Motor neuron (in vitro differentiated cells): ENCODE data around the gene MAN2B2. TPM values are rescaled to one million over a fixed set of nuclear protein-coding genes. Genes with fewer than 3 reads are reported as not detected.
A peak's percentile ranks its signal among the peaks of the same experiment; 100 is the strongest.
"Not testable (repeated sequence)": the region's sequence is repeated elsewhere in the genome, so short reads cannot be mapped to it uniquely, and the experiment has no call there.

ENCODE experiments used
- ATAC-seq, 8 experiments: fragments of 200-7000 bp; cut with Tn5 transposase; replicated peaks in 6 of 8; 2 replicates each; pipeline ENCODE4 v1.8.0; 2021; ENCODE audit warnings: mild to moderate bottlenecking in 8 of 8, moderate library complexity in 8 of 8
- H3K27ac ChIP-seq, 2 donors: fragments of 250-450 bp; sonication (Bioruptor Pico); 2 replicates each; pipeline ENCODE4 v1.9.0; 2021; ENCODE audit warnings: antibody characterized with exemption in 2 of 2, mild to moderate bottlenecking in 2 of 2, moderate library complexity in 1 of 2
- H3K4me1 ChIP-seq, 2 donors: fragments of 250-450 bp; sonication (Bioruptor Pico); replicated peaks in 1 of 2; 2 replicates each; pipeline ENCODE4 v1.6.1; 2021; ENCODE audit warnings: antibody characterized with exemption in 2 of 2, mild to moderate bottlenecking in 2 of 2, moderate library complexity in 1 of 2
- H3K4me3 ChIP-seq, 5 donors: fragments of 250-450 bp; sonication (Bioruptor Pico); 2 replicates each; pipeline ENCODE4 v1.9.0; 2021; ENCODE audit warnings: antibody characterized with exemption in 5 of 5, mild to moderate bottlenecking in 5 of 5, moderate library complexity in 4 of 5
- WGBS, 10 experiments: fragments of 450-650 bp; shearing (Covaris generic); methylation state at CpG; one replicate each; pipeline ENCODE4 v1.0.0; 2022; 5-methylcytosine and 5-hydroxymethylcytosine counted together
- in situ Hi-C, 9 experiments: fragments of 400-800 bp; cut with MboI; loops; one replicate each; pipeline ENCODE4 v1.15.0; 2021; ENCODE audit warnings: low sequenced_read_pairs in 9 of 9, low pct_unique_long_range_greater_than_20kb in 2 of 9; ENCODE audit not compliant: unreplicated experiment in 9 of 9
- total RNA-seq, 8 experiments: library from RNA; unstranded; fragments of 300-600 nt; gene quantifications; 2 replicates each; pipeline versions ENCODE4 v1.2.3 to v1.2.4, GENCODE V29; 2022

Gene MAN2B2
- total RNA-seq, 8 experiments from 2014 or later: 4.0 to 36.3 (median 12.2) TPM

DNA sequence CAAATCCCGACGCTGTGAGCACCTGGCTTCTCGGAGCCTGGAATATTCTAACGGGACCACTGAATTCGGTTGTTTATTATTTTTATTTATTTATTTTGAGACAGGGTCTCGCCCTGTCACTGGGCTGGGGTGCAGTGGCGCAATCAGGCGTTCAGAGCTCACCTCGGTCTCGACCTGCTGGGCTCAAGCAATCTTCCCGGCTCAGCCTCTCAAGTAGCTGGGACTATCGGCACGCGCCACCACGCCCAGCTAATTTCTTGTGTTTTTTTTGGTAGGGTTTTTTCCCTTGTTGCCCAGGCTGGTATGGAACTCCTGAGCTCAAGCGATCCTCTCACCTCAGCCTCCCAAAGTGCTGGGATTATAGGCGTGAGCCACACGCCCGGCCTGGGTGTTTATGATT is 97.1 kb downstream of the MAN2B2 start:
- peaks cover 15 to 29% of the 10 kb centered on the region in 2 donors for H3K4me1 ChIP-seq
- ATAC-seq: no peak
- no peak overlapping the region for H3K27ac ChIP-seq
- WGBS, 10 experiments: 91 to 100% (median 94%) methylated on average over 1 to 12 of the region's 19 CpGs; no CpG with 5 or more reads in 2 of the 10 experiments
- no peak overlapping the region for H3K4me3 ChIP-seq
- in situ Hi-C loops: no loop called here

DNA sequence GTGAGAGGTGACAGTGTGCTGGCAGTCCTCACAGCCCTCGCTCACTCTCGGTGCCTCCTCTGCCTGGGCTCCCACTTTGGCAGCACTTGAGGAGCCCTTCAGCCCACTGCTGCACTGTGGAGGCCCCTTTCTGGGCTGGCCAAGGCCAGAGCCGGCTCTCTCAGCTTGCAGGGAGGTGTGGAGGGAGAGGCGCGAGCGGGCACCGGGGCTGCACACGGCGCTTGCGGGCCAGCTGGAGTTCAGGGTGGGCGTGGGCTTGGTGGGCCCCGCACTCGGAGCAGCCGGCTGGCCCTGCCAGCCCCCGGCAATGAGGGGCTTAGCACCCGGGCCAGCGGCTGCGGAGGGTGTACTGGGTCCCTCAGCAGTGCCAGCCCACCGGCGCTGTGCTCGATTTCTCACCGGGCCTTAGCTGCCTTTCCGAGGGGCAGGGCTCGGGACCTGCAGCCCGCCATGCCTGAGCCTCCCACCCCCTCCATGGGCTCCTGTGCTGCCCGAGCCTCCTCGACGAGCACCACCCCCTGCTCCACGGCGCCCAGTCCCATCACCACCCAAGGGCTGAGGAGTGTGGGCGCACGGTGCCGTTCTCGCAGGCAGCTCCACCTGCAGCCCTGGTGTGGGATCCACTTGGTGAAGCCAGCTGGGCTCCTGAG is 97.7 kb downstream of the MAN2B2 start:
- ATAC-seq, in situ Hi-C loops: not testable (repeated sequence)
- 100% methylated on average over 1 of the region's 34 CpGs; no CpG with 5 or more reads in 8 of the 10 experiments for WGBS, 10 experiments
- Histone ChIP-seq H3K4me1 (peaks cover 15 to 29% of the 10 kb centered on the region in 2 donors), H3K27ac (peak overlapping the region in 1 of 2 donors; percentile 83), H3K4me3 (peak overlapping the region in 3 of 5 donors; percentile 50 to 63 (median 55))

Other genes starting within 250 kb of the MAN2B2 start
- 10 to 100 TPM in 2 of 8 experiments, 1 to 10 TPM in 5, under 1 TPM in 1; 0.24 to 32.4 (median 4.9) TPM for gene PPP2R2C, start 102.6 kb upstream of the MAN2B2 start, total RNA-seq
- gene MRFAP1, start 65.5 kb downstream of the MAN2B2 start, total RNA-seq: 100 to 1,000 TPM; 185 to 378 (median 303) TPM
- gene S100P, start 118.7 kb downstream of the MAN2B2 start, total RNA-seq: 10 to 100 TPM in 1 of 8 experiments, 1 to 10 TPM in 4, under 1 TPM in 2, not detected in 1; 0.64 to 11.9 (median 2.3) TPM
- 100 to 1,000 TPM in 3 of 8 experiments, 10 to 100 TPM in 5; 59.6 to 135 (median 91.4) TPM for gene MRFAP1L1, start 134.7 kb downstream of the MAN2B2 start, total RNA-seq
- gene BLOC1S4, start 141.0 kb downstream of the MAN2B2 start, total RNA-seq: 10 to 100 TPM; 11.6 to 23.0 (median 14.6) TPM
- gene KIAA0232, start 207.5 kb downstream of the MAN2B2 start, total RNA-seq: 10 to 100 TPM; 18.2 to 42.5 (median 35.8) TPM